Panc1 (cell line): ENCODE results near the gene APCDD1L. TPM values are rescaled to one million over a fixed set of nuclear protein-coding genes. Genes with fewer than 3 reads are reported as not detected.

Experiments used
- ATAC-seq: fragments of 200-7000 bp; cut with Tn5 transposase; 2 replicates; pipeline ENCODE4 v1.9.1; 2020; ENCODE audit warnings: mild to moderate bottlenecking, moderate library complexity
- BruUV-seq: library from RNA; stranded (reverse); fragments of 400-500 nt; replicated peaks from 2 replicates; lab custom pipeline; 2021; lab: Mats Ljungman, UMichigan
- CTCF ChIA-PET: fragments of 300-600 bp; sonication (Branson Sonifier 250); formaldehyde crosslinking; loops from one replicate; lab custom pipeline; 2022; ENCODE audit warnings: antibody characterized with exemption; lab: Charles Lee
- POLR2A ChIA-PET: fragments of 300-600 bp; sonication (Branson Sonifier 250); formaldehyde crosslinking; loops from one replicate; lab custom pipeline; 2022; ENCODE audit warnings: antibody characterized with exemption; lab: Charles Lee
- DNase-seq: peaks from one replicate; pipeline ENCODE4 v3.0.0-alpha.2; 2010; ENCODE audit warnings: low read depth, low spot score
- H3K27ac ChIP-seq: 2 replicates; pipeline ENCODE4 v1.5.1; 2011; ENCODE audit warnings: mild to moderate bottlenecking, low read length, inconsistent platforms
- H3K27me3 ChIP-seq: fragments of 200-500 bp; sonication (Bioruptor generic); 2 replicates; pipeline ENCODE4 v1.6.0; 2014; ENCODE audit warnings: low read length, inconsistent platforms; ENCODE audit not compliant: control insufficient read depth, insufficient read depth
- H3K36me3 ChIP-seq: fragments of 200-500 bp; sonication (Bioruptor generic); 2 replicates; pipeline ENCODE4 v1.5.1; 2014; ENCODE audit warnings: inconsistent platforms, mild to moderate bottlenecking, low read length, moderate library complexity; ENCODE audit not compliant: control insufficient read depth, insufficient read depth
- H3K4me1 ChIP-seq: 2 replicates; pipeline ENCODE4 v1.5.1; 2011; ENCODE audit warnings: inconsistent platforms, mild to moderate bottlenecking, low read length, moderate library complexity; ENCODE audit not compliant: control insufficient read depth, insufficient read depth
- H3K4me3 ChIP-seq, 2 experiments: 2 replicates each; pipeline ENCODE4 v1.5.1; 2011 to 2012; ENCODE audit warnings: low read depth in 2 of 2, low read length in 2 of 2, mild to moderate bottlenecking in 2 of 2, inconsistent platforms in 1 of 2, moderate library complexity in 1 of 2
- H3K9me3 ChIP-seq: fragments of 200-500 bp; sonication (Bioruptor generic); 2 replicates; pipeline ENCODE4 v1.5.1; 2014; ENCODE audit warnings: low read depth, mild to moderate bottlenecking, inconsistent platforms, low read length, moderate library complexity; ENCODE audit not compliant: control insufficient read depth, insufficient read depth
- POLR2AphosphoS5 ChIP-seq: IDR thresholded peaks from 2 replicates; pipeline ENCODE4 v1.6.1; 2012; ENCODE audit warnings: mild to moderate bottlenecking, low read depth, low read length, moderate library complexity
- SIN3A ChIP-seq: IDR thresholded peaks from 2 replicates; pipeline ENCODE4 v1.6.1; 2012; ENCODE audit warnings: low read depth, mild to moderate bottlenecking, low read length, moderate library complexity, borderline replicate concordance; ENCODE audit not compliant: insufficient read depth
- TCF7L2 ChIP-seq: IDR thresholded peaks from 2 replicates; pipeline ENCODE4 v1.6.1; 2011; ENCODE audit warnings: mild to moderate bottlenecking, low read depth, low read length, inconsistent platforms
- in situ Hi-C: cut with HindIII; loops from 2 replicates; pipeline ENCODE4 v1.10.0; 2016; ENCODE audit warnings: low sequenced_read_pairs, low pct_unique_long_range_greater_than_20kb
- intact Hi-C: fragments of 100-400 bp; cut with micrococcal nuclease; formaldehyde crosslinking; loops from one replicate; pipeline ENCODE4 v1.10.0; 2022; ENCODE audit not compliant: unreplicated experiment
- total RNA-seq: library from RNA; stranded (reverse); gene quantifications from one replicate; pipeline ENCODE4 v1.2.1, GENCODE V29; 2021; ENCODE audit not compliant: unreplicated experiment
- TF ChIP-seq, protein P1 (sequence below): fragments of 450-650 bp; IDR thresholded peaks from 2 replicates; pipeline ENCODE4 v1.5.1; 2017; ENCODE audit warnings: mild to moderate bottlenecking
- TF ChIP-seq, protein P2 (sequence below), 2 experiments: IDR thresholded peaks; 2 replicates each; pipeline ENCODE4 v1.6.1; 2011 to 2012; ENCODE audit warnings: low read depth in 2 of 2, control low read depth in 1 of 2, low read length in 1 of 2, mild to moderate bottlenecking in 1 of 2, moderate library complexity in 1 of 2; ENCODE audit not compliant: insufficient read depth in 1 of 2

APCDD1L gene
- total RNA-seq, 1 experiment from 2014 or later = 0.62 TPM

GRCh38 chr20:58485393-58485792 is 29.8 kb downstream of the APCDD1L start:
- Histone ChIP-seq H3K27me3 (no peaks in the 10 kb centered on the region), H3K36me3 (no peaks in the 10 kb centered on the region), H3K27ac (no peak overlapping the region), H3K9me3 (peaks cover 11% of the 10 kb centered on the region; the same call in 1 of the 2 replicates), H3K4me1 (no peaks in the 10 kb centered on the region), H3K4me3 (no peak overlapping the region)
- TF ChIP-seq, protein P1, sequence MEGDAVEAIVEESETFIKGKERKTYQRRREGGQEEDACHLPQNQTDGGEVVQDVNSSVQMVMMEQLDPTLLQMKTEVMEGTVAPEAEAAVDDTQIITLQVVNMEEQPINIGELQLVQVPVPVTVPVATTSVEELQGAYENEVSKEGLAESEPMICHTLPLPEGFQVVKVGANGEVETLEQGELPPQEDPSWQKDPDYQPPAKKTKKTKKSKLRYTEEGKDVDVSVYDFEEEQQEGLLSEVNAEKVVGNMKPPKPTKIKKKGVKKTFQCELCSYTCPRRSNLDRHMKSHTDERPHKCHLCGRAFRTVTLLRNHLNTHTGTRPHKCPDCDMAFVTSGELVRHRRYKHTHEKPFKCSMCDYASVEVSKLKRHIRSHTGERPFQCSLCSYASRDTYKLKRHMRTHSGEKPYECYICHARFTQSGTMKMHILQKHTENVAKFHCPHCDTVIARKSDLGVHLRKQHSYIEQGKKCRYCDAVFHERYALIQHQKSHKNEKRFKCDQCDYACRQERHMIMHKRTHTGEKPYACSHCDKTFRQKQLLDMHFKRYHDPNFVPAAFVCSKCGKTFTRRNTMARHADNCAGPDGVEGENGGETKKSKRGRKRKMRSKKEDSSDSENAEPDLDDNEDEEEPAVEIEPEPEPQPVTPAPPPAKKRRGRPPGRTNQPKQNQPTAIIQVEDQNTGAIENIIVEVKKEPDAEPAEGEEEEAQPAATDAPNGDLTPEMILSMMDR = no peak
- TF ChIP-seq, protein P2, sequence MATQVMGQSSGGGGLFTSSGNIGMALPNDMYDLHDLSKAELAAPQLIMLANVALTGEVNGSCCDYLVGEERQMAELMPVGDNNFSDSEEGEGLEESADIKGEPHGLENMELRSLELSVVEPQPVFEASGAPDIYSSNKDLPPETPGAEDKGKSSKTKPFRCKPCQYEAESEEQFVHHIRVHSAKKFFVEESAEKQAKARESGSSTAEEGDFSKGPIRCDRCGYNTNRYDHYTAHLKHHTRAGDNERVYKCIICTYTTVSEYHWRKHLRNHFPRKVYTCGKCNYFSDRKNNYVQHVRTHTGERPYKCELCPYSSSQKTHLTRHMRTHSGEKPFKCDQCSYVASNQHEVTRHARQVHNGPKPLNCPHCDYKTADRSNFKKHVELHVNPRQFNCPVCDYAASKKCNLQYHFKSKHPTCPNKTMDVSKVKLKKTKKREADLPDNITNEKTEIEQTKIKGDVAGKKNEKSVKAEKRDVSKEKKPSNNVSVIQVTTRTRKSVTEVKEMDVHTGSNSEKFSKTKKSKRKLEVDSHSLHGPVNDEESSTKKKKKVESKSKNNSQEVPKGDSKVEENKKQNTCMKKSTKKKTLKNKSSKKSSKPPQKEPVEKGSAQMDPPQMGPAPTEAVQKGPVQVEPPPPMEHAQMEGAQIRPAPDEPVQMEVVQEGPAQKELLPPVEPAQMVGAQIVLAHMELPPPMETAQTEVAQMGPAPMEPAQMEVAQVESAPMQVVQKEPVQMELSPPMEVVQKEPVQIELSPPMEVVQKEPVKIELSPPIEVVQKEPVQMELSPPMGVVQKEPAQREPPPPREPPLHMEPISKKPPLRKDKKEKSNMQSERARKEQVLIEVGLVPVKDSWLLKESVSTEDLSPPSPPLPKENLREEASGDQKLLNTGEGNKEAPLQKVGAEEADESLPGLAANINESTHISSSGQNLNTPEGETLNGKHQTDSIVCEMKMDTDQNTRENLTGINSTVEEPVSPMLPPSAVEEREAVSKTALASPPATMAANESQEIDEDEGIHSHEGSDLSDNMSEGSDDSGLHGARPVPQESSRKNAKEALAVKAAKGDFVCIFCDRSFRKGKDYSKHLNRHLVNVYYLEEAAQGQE (IDR thresholded peaks at IDR 0.05; ENCODE audit: insufficient read depth in 1 of 2, low read depth in 2 of 2, low read length in 1 of 2) = no peak
- no peak for TF ChIP-seq SIN3A
- TF ChIP-seq TCF7L2 = no peak
- TF ChIP-seq POLR2AphosphoS5 = no peak
- intact Hi-C loops = no loop called here
- in situ Hi-C loops = no loop called here
- no TSS peak for BruUV-seq
- POLR2A ChIA-PET = no interaction called here
- no peak for DNase-seq
- CTCF ChIA-PET = no interaction called here
- no peak for ATAC-seq

- ChIA-PET POLR2A (no interaction called here), CTCF (no interaction called here)
- DNase-seq (no peak), ATAC-seq (no peak)
- in situ Hi-C loops = no loop called here
- H3K9me3 ChIP-seq = peaks cover 11% of the 10 kb centered on the region; the same call in 1 of the 2 replicates
- H3K4me1 ChIP-seq = no peaks in the 10 kb centered on the region
- H3K36me3 ChIP-seq = no peaks in the 10 kb centered on the region
- intact Hi-C loops = no loop called here
- no peak overlapping the region for H3K27ac ChIP-seq
- no peak for TF ChIP-seq SIN3A
- no peak for TF ChIP-seq TCF7L2
- TF ChIP-seq, protein P2 (IDR thresholded peaks at IDR 0.05; ENCODE audit: insufficient read depth in 1 of 2, low read depth in 2 of 2, low read length in 1 of 2) = no peak
- no peak for TF ChIP-seq POLR2AphosphoS5
- TF ChIP-seq, protein P1 = no peak
- no peak overlapping the region for H3K4me3 ChIP-seq
- no peaks in the 10 kb centered on the region for H3K27me3 ChIP-seq
- no TSS peak for BruUV-seq
Observed at GRCh38 chr20:58483470-58483869, 31.7 kb downstream of the APCDD1L start.
